Body of pancreas (tissue), 4 donors: ENCODE results near the gene DCLRE1C. TPM values are rescaled to one million over a fixed set of nuclear protein-coding genes. Genes with fewer than 3 reads are reported as not detected.
"Not testable (repeated sequence)": the region's sequence is repeated elsewhere in the genome, so short reads cannot be mapped to it uniquely, and the experiment has no call there.

ENCODE experiments used
- ATAC-seq: fragments of 150-250 bp; one replicate; pipeline ENCODE4 v1.9.1; 2016
- DNase-seq, 4 donors: peaks; one replicate each; pipeline ENCODE4 v3.0.0-alpha.2; 2019
- H3K27ac ChIP-seq, 4 donors: fragments of 200-600 bp; sonication (generic); 1 replicate in 3 of 4; 2 replicates in 1 of 4; pipeline versions ENCODE4 v1.5.1 to v1.6.1; 2016 to 2019; ENCODE audit warnings: mild to moderate bottlenecking in 1 of 4, mixed read lengths in 1 of 4, moderate library complexity in 1 of 4
- H3K27me3 ChIP-seq, 2 donors: fragments of 200-600 bp; sonication (generic); one replicate each; pipeline ENCODE4 v1.6.0; 2016; ENCODE audit warnings: mild to moderate bottlenecking in 1 of 2
- H3K36me3 ChIP-seq, 2 donors: fragments of 200-600 bp; sonication (generic); replicated peaks in 1 of 2; 2 replicates each; pipeline ENCODE4 v1.5.1; 2016; ENCODE audit warnings: low read depth in 2 of 2; ENCODE audit not compliant: insufficient read depth in 1 of 2
- H3K4me1 ChIP-seq: fragments of 200-600 bp; sonication (generic); one replicate; pipeline ENCODE4 v1.6.0; 2016
- H3K4me3 ChIP-seq, 2 donors: fragments of 200-600 bp; sonication (generic); 1 replicate in 1 of 2; 2 replicates in 1 of 2; pipeline ENCODE4 v1.5.1; 2016 to 2019
- H3K9me3 ChIP-seq, 3 donors: fragments of 200-600 bp; sonication (generic); 1 replicate in 2 of 3; 2 replicates in 1 of 3; pipeline ENCODE4 v1.5.1; 2016
- CTCF ChIP-seq, 7 experiments: fragments of 450-650 bp in 4 of 7; fragments of 200-600 bp in 3 of 7; sonication (generic) in 3 of 7; IDR thresholded peaks; one replicate each; pipeline ENCODE4 v1.5.1; 2016 to 2019; ENCODE audit warnings: antibody characterized with exemption in 7 of 7
- POLR2A ChIP-seq, 3 donors: fragments of 450-650 bp; IDR thresholded peaks; one replicate each; pipeline ENCODE4 v1.6.1; 2016; ENCODE audit warnings: antibody characterized with exemption in 3 of 3, mild to moderate bottlenecking in 2 of 3
- WGBS, 2 donors: methylation state at CpG; one replicate each; pipeline ENCODE4 v1.1.5; 2017; 5-methylcytosine and 5-hydroxymethylcytosine counted together
- intact Hi-C: fragments of 100-400 bp; cut with DNase I; formaldehyde crosslinking; loops from one replicate; pipeline ENCODE4 v1.15.1; 2023
- total RNA-seq, 2 donors: library from RNA; depleted of rRNA; stranded (reverse); fragments of >200 nt; gene quantifications; one replicate each; pipeline ENCODE4 v1.1.0, GENCODE V29; 2016

Gene DCLRE1C
- total RNA-seq, 2 donors from 2014 or later: 4.7 to 10.9 TPM

DNA sequence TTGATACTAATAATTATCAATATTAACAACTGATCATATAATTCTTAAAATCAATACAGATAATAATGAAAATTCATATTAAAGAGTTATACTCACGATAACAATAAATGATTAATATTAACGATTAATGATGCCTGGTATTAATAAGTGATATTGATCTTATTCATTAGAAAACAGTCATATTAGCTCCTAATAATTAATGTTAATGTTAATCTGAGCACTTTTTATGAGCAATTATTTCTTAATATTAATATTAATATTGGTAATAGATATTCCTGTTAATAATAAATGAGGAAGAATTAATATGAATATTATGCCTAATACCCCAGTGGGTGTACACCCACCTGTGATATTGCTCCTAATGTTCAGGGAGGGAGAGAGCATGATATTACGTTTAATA, 28.8 kb upstream of the DCLRE1C start:
- no peak overlapping the region for H3K4me3 ChIP-seq
- intact Hi-C loops: no loop called here
- ATAC-seq (no peak), DNase-seq (no peak)
- H3K36me3 ChIP-seq: no peaks in the 10 kb centered on the region
- TF ChIP-seq CTCF (IDR thresholded peaks at IDR 0.05) (no peak), POLR2A (IDR thresholded peaks at IDR 0.05) (no peak)
- H3K9me3 ChIP-seq: no peaks in the 10 kb centered on the region
- H3K4me1 ChIP-seq: no peaks in the 10 kb centered on the region
- 74 to 75% methylated on average over 3 of the region's 3 CpGs for WGBS, 2 donors
- no peaks in the 10 kb centered on the region for H3K27me3 ChIP-seq
- H3K27ac ChIP-seq: no peak overlapping the region

- Histone ChIP-seq H3K9me3 (no peaks in the 10 kb centered on the region), H3K4me3 (no peak overlapping the region), H3K27ac (no peak overlapping the region), H3K36me3 (no peaks in the 10 kb centered on the region), H3K27me3 (no peaks in the 10 kb centered on the region), H3K4me1 (no peaks in the 10 kb centered on the region)
- intact Hi-C loops: no loop called here
- ATAC-seq: no peak
- DNase-seq: no peak
- TF ChIP-seq POLR2A (IDR thresholded peaks at IDR 0.05) (no peak), CTCF (IDR thresholded peaks at IDR 0.05) (peak in 1 of 7 experiments; percentile 7)
- WGBS, 2 donors: 18 to 25% methylated on average over 20 to 21 of the region's 21 CpGs
Measured at GRCh38 chr10:14975672-14976273, 21.9 kb upstream of the DCLRE1C start.

GRCh38 chr10:14974153-14974998, 20.5 kb upstream of the DCLRE1C start:
- H3K27me3 ChIP-seq, H3K4me1 ChIP-seq, intact Hi-C loops, ATAC-seq, DNase-seq, H3K4me3 ChIP-seq, H3K27ac ChIP-seq, H3K36me3 ChIP-seq, H3K9me3 ChIP-seq: not testable (repeated sequence)
- WGBS, 2 donors: 27 to 31% methylated on average over 15 of the region's 15 CpGs

- DNase-seq: peak; percentile 21 to 68 (median 38)
- intact Hi-C loops: no loop called here
Measured at GRCh38 chr10:14971867-14972448, 18.1 kb upstream of the DCLRE1C start.

More at GRCh38 chr10:14971867-14972448, 18.1 kb upstream of the DCLRE1C start:
- H3K4me1 ChIP-seq: no peaks in the 10 kb centered on the region
- no peaks in the 10 kb centered on the region for H3K27me3 ChIP-seq
- no peak overlapping the region for H3K27ac ChIP-seq
- H3K4me3 ChIP-seq: no peak overlapping the region
- no peak for TF ChIP-seq POLR2A (IDR thresholded peaks at IDR 0.05)
- peak; percentile 23 to 54 (median 45) for TF ChIP-seq CTCF (IDR thresholded peaks at IDR 0.05)
- no peaks in the 10 kb centered on the region for H3K36me3 ChIP-seq
- no peaks in the 10 kb centered on the region for H3K9me3 ChIP-seq
- WGBS, 2 donors: 56 to 58% methylated on average over 4 of the region's 4 CpGs
- ATAC-seq: no peak
